ENCODE results near the gene RBM4. TPM values are rescaled to one million over a fixed set of nuclear protein-coding genes. Genes with fewer than 3 reads are reported as not detected.

The RBM4 gene
- total and polyA plus RNA-seq, 9 of the 15 experiments (the other 6 are each of a cell fraction or from before 2014, with no cell fraction given): 81.6 to 233 (median 122) TPM

DNA sequence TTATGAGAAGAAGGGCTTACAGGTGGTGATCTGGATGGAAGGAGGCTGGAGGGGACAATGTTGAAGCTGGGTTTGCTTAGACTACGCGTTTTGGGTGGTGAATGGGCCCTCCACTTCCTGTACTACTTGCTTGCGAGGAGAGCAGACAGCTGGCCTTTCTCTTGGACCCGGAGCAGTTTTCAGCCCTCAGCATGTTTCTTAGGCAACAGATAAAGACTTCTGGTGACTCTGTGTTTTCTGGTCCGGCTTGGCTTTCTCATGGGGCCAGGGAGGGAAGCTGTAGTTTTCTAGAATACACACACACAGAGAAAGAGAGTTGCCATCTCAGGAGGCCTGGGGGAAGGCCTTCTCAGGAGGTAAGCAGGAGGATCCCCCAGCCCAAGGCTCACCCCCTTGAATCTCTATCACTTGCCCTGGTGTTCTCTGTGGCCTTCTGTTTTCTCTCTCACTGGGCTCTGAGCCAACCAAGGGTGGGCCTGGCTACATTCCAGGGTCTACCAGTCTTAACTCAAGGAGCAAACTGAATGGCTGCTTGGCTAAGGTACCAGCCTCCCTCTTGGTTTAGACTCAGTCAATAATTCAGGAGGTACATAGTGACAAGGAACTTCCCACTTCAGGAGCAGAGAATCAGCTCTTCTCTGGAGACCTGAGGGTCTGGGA is 43.1 kb upstream of the RBM4 start:
- ATAC-seq (peak; percentile 24), DNase-seq (ENCODE audit: extremely low read depth in 1 of 4, low spot score in 3 of 4) (peak; percentile 35 to 72 (median 48)), FAIRE-seq (peak; percentile 85)
- Histone ChIP-seq H3K9me1 (ENCODE audit: control insufficient read depth, insufficient read depth, low read length) (no peaks in the 10 kb centered on the region), H3K4me1 (replicated peaks in 1 of 2; ENCODE audit: control insufficient read depth in 2 of 2, insufficient read depth in 2 of 2, low read length in 2 of 2) (peaks cover 32 to 57% of the 10 kb centered on the region in 2 experiments), H2AFZ (ENCODE audit: low read depth, low read length) (peak overlapping the region; percentile 25; the same call in 1 of the 2 replicates), H3K79me2 (ENCODE audit: control insufficient read depth, insufficient read depth, low read length) (peaks cover 26% of the 10 kb centered on the region), H3K27me3 (ENCODE audit: control insufficient read depth in 2 of 2, insufficient read depth in 2 of 2, low read length in 2 of 2) (no peaks in the 10 kb centered on the region), H3K9me3 (replicated peaks; ENCODE audit: control insufficient read depth, insufficient read depth, low read depth, low read length) (no peaks in the 10 kb centered on the region), H3K9ac (ENCODE audit: insufficient read depth in 1 of 2, low read depth in 2 of 2, low read length in 2 of 2) (peak overlapping the region; percentile 40 to 66), H3K4me3 (peak overlapping the region; percentile 0; the same call in 1 of the 2 replicates), H4K20me1 (replicated peaks; ENCODE audit: control insufficient read depth, insufficient read depth, low read length) (no peaks in the 10 kb centered on the region), H3K27ac (ENCODE audit: extremely low read depth, low read depth, low read length) (peak overlapping the region; percentile 64), H3K36me3 (ENCODE audit: control insufficient read depth, insufficient read depth, low read length) (peaks cover 28% of the 10 kb centered on the region; the same call in 2 of the 3 replicates), H3K4me2 (ENCODE audit: insufficient read depth, low read length) (peak overlapping the region; percentile 68)
- in situ Hi-C loops (cut with MboI) (no loop called here), intact Hi-C loops (cut with micrococcal nuclease) (no loop called here)
- ChIA-PET CTCF (ENCODE audit: low intra/inter-chr PET ratio) (no interaction called here), POLR2A (interaction anchor here (0.6 to 1.6 kb wide), 10 partner anchors 10 to 64 kb away, joined by 3 to 7 read pairs (median 4); no protein-coding TSS in a partner anchor)
- WGBS (ENCODE audit: insufficient coverage, low coverage, missing lambda C conversion rate): 11% methylated on average over 5 of the region's 5 CpGs
- BruUV-seq (replicated peaks): no TSS peak
- TF ChIP-seq CEBPB (tag; IDR thresholded peaks at IDR 0.05) (no peak), KLF6 (CRISPR knock-in tag; IDR thresholded peaks at IDR 0.05; ENCODE audit: borderline replicate concordance) (no peak), BHLHE40 (IDR thresholded peaks at IDR 0.05; ENCODE audit: low read length) (0 out of 2 replicates have a peak, but pooled peaks have one; percentile 12), UBTF (IDR thresholded peaks at IDR 0.05; ENCODE audit: borderline replicate concordance in 1 of 2, low read depth in 2 of 2, low read length in 2 of 2) (0 out of 4 replicates have a peak, but pooled peaks of 1 of the 2 experiments have one; percentile 33), MXI1 (IDR thresholded peaks at IDR 0.05; ENCODE audit: low read depth, low read length) (no peak), PML (IDR thresholded peaks at IDR 0.05; ENCODE audit: low read length) (no peak), ZNF282 (CRISPR knock-in tag; IDR thresholded peaks at IDR 0.05) (no peak), RNF219 (CRISPR knock-in tag; IDR thresholded peaks at IDR 0.05) (no peak), MYBL2 (IDR thresholded peaks at IDR 0.05; ENCODE audit: low read depth) (no peak), MYBL2 (CRISPR knock-in tag; IDR thresholded peaks at IDR 0.05; ENCODE audit: borderline replicate concordance) (no peak), GTF2E2 (tag; IDR thresholded peaks at IDR 0.05) (no peak), CREB5 (CRISPR knock-in tag; IDR thresholded peaks at IDR 0.05) (no peak), ZNF445 (CRISPR knock-in tag; IDR thresholded peaks at IDR 0.05; ENCODE audit: low read depth) (no peak), ZNF41 (CRISPR knock-in tag; conservative IDR thresholded peaks at IDR 0.05) (no peak), POLR2G (IDR thresholded peaks at IDR 0.05; ENCODE audit: low read depth, low read length) (no peak)
